ENCODE measurements around the gene CCDC40. TPM values are rescaled to one million over a fixed set of nuclear protein-coding genes. Genes with fewer than 3 reads are reported as not detected.

Gene CCDC40
- total RNA-seq, 2 donors from 2014 or later, result 0.53 to 1.3 TPM

DNA sequence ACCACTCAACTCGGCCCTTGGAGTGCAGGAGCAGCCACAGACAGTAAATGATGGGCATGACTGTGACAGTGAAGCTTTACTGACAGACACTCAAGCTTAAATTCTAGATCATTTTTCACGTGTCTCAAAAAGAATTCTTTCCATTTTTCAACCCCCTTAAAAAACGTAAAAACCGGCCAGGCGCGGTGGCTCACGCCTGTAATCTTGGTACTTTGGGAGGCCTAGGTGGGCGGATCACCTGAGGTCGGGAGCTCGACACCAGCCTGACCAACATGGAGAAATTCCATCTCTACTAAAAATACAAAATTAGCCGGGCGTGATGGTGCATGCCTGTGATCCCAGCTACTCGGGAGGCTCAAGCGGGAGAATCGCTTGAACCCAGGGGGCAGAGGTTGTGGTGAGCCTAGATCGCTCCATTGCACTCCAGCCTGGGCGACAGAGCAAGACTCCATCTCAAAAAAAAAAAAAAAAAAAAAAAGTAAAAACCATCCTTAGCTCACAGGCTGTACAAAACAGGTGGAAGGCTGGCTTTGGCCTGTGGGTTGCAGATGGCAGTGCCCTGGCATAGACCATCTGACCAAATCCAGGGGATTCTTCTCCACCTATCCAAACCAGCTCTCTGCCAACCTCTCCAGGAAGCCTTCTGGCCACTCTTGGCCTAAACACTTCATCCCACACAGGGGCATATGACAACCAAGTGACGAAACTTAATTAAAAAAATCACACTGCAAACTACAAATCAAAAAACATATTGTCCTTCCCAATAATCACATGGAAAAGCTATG lies 19.0 kb upstream of the CCDC40 start:
- Mint-ChIP-seq H3K27ac (no peak overlapping the region), H3K9me3 (peaks cover 0 to 1% of the 10 kb centered on the region in 2 donors), H3K4me3 (no peak overlapping the region), H3K36me3 (ENCODE audit: insufficient read depth in 2 of 2) (no peaks in the 10 kb centered on the region), H3K4me1 (ENCODE audit: low read depth) (no peaks in the 10 kb centered on the region), H3K27me3 (ENCODE audit: low read depth) (no peaks in the 10 kb centered on the region)
- ATAC-seq (replicated peaks in 1 of 2) (no peak), DNase-seq (no peak)

DNA sequence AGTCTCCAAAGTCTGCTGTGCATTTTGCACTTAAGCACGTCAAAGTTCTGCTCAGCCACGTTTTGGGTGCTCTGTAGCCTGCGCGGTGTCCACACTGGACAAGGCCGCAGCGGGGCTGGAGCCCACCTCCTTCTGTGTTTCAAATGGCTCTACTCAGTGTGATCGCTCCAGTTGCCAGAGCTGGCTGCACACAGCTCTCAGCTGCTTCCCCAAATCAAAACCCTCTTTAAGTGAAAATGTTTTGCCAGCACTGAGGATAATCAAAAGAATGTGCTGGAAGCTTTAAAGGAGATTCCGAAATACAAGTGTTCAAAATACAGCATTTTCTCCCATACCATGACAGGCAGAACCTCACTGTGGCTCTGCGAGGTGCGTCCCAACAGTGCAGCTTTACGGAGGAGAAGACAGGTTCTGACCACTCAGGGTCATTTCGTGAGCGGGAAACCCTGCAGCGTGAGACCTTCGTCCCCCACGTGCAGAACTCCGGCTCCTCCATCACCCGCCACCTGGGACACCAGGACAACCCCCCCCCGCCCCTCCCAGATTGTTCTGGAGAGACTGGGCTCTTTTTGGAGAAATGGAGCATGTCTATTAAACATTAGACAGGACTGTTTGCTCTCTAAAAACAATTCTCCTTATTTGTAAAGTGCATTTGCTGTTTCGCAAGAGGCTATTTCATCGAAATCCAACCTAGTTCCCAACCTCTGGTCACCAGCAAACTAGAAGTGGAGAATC lies 17.4 kb upstream of the CCDC40 start:
- DNase-seq, result no peak
- peaks cover 0 to 1% of the 10 kb centered on the region in 2 donors for H3K9me3 Mint-ChIP-seq
- ATAC-seq (replicated peaks in 1 of 2), result no peak
- H3K27ac Mint-ChIP-seq, result no peak overlapping the region
- no peak overlapping the region for H3K4me3 Mint-ChIP-seq
- no peaks in the 10 kb centered on the region for H3K4me1 Mint-ChIP-seq (ENCODE audit: low read depth)
- no peaks in the 10 kb centered on the region for H3K36me3 Mint-ChIP-seq (ENCODE audit: insufficient read depth in 2 of 2)
- H3K27me3 Mint-ChIP-seq (ENCODE audit: low read depth), result no peaks in the 10 kb centered on the region

DNA sequence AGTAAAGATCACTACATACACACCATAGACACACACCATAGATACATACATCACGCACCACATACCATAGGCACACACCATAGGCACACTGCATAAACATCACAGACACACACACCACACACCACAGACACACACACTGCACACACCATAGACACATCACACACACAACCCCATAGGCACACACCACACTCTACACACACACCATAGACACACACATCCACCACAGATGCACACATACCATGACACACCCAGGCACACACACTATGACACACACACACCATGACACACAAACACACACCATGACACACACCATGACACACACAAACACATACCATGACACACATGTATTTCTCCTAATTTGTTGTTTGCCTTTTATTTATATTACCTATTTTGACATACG lies 14.8 kb upstream of the CCDC40 start:
- Mint-ChIP-seq H3K27me3 (ENCODE audit: low read depth) (no peaks in the 10 kb centered on the region), H3K27ac (no peak overlapping the region), H3K36me3 (ENCODE audit: insufficient read depth in 2 of 2) (no peaks in the 10 kb centered on the region), H3K4me1 (ENCODE audit: low read depth) (no peaks in the 10 kb centered on the region), H3K4me3 (no peak overlapping the region), H3K9me3 (no peaks in the 10 kb centered on the region)
- DNase-seq (no peak), ATAC-seq (replicated peaks in 1 of 2) (no peak)

DNA sequence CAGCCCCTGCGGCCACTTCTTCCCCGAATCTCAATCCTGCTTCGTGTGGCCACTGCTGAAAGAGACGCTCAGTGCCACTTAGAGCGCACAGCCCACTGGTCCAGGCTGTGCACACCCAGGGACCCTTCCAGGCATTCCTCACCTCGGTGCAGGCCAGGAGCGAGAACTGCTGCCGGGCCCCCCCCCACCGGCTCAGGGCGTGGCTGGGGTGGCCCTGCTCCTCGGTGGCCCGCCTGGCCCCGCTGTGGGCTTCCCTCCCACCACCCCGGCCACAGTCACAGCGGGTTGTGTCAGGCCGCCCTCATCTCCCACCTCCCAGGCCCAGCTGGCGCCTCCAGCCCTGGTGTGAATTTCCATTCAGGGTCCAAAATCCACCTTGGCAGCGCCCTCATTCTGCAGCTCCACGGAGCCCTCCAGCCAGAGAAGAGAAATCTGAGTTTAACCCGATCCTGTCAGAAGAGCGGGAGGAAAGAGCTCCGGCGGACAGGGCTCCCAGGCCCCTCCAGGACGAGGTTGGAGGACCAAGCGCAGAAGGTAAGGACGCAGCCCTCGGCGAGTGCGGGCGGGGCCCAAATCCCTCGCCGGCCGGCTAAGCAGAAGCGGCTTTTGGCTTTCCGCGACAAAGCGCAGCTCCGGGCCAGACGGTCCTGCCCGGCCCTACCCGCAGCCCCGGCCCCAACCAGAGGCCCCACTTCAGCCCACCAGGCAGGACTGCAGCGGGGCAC lies 12.8 kb upstream of the CCDC40 start:
- no peaks in the 10 kb centered on the region for H3K9me3 Mint-ChIP-seq
- DNase-seq (no peak), ATAC-seq (replicated peaks in 1 of 2) (no peak)
- no peaks in the 10 kb centered on the region for H3K36me3 Mint-ChIP-seq (ENCODE audit: insufficient read depth in 2 of 2)
- H3K27ac Mint-ChIP-seq, result no peak overlapping the region
- no peaks in the 10 kb centered on the region for H3K4me1 Mint-ChIP-seq (ENCODE audit: low read depth)
- no peaks in the 10 kb centered on the region for H3K27me3 Mint-ChIP-seq (ENCODE audit: low read depth)
- no peak overlapping the region for H3K4me3 Mint-ChIP-seq

DNA sequence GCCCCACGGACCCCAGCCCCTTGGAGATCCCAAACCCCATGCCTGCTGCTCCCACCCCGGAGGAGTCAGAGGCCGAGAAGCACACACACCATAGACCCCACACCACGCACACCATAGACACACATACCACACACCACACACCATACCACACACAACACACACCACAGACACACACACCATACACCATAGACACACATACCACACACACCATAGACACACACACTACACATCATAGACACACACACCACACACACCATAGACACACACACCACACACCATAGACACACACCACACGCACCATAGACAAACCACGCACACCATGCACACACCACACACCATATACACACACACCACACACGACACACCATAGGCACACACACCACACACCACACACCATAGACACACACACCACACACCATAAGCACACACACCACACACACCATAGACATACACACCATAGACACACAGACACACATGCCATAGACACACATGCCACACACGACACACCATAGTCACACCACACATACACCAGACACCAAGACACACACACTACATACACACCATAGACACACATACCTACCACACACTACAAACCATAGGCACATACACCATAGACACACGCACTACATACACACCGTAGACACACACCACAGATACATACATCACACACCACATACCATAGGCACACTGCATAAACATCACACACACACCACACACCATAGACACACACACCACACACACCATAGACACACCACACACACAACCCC lies 12.1 kb upstream of the CCDC40 start:
- Mint-ChIP-seq H3K4me1 (ENCODE audit: low read depth) (no peaks in the 10 kb centered on the region), H3K4me3 (no peak overlapping the region), H3K27me3 (ENCODE audit: low read depth) (no peaks in the 10 kb centered on the region), H3K9me3 (no peaks in the 10 kb centered on the region), H3K27ac (no peak overlapping the region), H3K36me3 (ENCODE audit: insufficient read depth in 2 of 2) (no peaks in the 10 kb centered on the region)
- ATAC-seq (replicated peaks in 1 of 2) (no peak), DNase-seq (no peak)

DNA sequence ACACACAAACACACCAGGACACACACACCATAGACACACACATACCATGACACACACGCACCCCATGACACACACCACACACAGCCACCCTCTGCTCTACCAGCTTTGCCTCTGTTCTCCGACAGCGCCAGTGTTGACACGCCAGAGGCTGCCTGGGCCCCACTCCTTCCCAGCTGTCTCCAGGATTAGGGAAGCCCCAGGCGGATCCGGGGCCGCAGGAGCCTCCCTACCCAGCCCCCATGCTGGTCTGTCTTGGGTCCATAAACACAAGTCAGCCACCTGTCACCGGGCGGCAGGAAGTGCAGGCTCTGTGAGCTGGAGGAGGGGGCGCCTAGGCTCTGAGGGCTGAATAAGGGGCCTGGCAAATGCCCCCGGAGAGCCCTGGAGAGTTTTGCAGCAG lies 11.3 kb upstream of the CCDC40 start:
- no peaks in the 10 kb centered on the region for H3K36me3 Mint-ChIP-seq (ENCODE audit: insufficient read depth in 2 of 2)
- H3K27ac Mint-ChIP-seq, result no peak overlapping the region
- H3K4me3 Mint-ChIP-seq, result no peak overlapping the region

DNA sequence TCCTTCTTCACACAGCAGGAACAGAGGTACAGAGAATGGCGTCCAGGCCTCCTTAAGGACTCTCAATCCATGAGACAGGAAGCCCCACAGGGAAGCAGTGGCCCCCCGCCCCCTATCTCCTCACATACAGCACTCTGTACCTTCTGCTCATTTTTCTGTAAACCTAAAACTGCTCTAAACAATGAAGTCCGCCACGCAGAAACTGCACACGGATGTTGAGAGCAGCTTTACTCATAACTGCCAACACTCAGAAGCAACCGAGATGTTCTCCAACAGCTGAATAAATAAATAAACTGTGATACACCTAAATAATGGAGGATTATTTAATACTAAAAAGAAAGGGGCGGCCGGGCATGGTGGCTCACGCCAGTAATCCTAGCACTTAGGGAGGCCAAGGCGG lies 10.6 kb upstream of the CCDC40 start:
- no peak for ATAC-seq (replicated peaks in 1 of 2)
- H3K27ac Mint-ChIP-seq, result no peak overlapping the region
- DNase-seq, result no peak
- H3K36me3 Mint-ChIP-seq (ENCODE audit: insufficient read depth in 2 of 2), result no peaks in the 10 kb centered on the region
- H3K9me3 Mint-ChIP-seq, result no peaks in the 10 kb centered on the region
- H3K27me3 Mint-ChIP-seq (ENCODE audit: low read depth), result no peaks in the 10 kb centered on the region
- H3K4me3 Mint-ChIP-seq, result no peak overlapping the region
- H3K4me1 Mint-ChIP-seq (ENCODE audit: low read depth), result no peaks in the 10 kb centered on the region

More for the DNA sequence above, 11.3 kb upstream of the CCDC40 start:
- Mint-ChIP-seq H3K4me1 (ENCODE audit: low read depth) (no peaks in the 10 kb centered on the region), H3K9me3 (no peaks in the 10 kb centered on the region), H3K27me3 (ENCODE audit: low read depth) (no peaks in the 10 kb centered on the region)
- DNase-seq (no peak), ATAC-seq (replicated peaks in 1 of 2) (no peak)

DNA sequence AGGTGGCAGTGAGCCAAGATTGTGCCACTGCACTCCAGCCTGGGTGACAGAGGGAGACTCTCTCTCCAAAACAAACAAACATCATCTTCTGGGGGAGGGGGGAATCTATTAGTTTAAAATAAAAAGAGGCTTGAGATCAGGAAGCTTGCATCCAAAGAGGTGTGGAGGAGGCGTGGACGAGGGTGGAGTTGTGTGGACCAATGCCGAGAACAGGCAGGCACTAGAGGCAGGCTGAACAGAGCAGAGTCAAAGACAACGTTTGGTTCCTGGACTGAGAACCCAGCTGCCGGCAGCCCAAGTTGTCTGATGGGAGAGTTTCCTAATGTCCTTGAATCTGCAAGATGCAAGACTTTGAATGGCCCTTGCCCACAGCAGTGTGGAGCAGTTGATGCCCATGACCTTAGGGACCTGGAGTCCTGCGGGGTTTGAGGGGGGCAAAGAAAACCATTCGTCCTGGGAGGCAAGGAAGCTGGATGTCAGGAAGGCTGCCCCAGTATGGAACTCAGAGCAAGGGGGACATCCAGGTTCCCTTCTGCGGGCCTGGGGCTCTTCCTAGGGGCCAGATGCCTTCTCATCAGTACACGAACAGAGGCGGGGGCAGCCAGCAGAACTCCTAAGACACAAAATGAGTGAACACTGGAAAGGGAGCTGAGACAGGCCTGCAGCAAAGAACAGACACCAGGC lies 9.9 kb upstream of the CCDC40 start:
- DNase-seq (no peak), ATAC-seq (replicated peaks in 1 of 2) (no peak)
- H3K27ac Mint-ChIP-seq, result no peak overlapping the region
- H3K9me3 Mint-ChIP-seq, result no peaks in the 10 kb centered on the region
- no peaks in the 10 kb centered on the region for H3K36me3 Mint-ChIP-seq (ENCODE audit: insufficient read depth in 2 of 2)
- no peaks in the 10 kb centered on the region for H3K27me3 Mint-ChIP-seq (ENCODE audit: low read depth)
- H3K4me1 Mint-ChIP-seq (ENCODE audit: low read depth), result no peaks in the 10 kb centered on the region
- H3K4me3 Mint-ChIP-seq, result no peak overlapping the region

DNA sequence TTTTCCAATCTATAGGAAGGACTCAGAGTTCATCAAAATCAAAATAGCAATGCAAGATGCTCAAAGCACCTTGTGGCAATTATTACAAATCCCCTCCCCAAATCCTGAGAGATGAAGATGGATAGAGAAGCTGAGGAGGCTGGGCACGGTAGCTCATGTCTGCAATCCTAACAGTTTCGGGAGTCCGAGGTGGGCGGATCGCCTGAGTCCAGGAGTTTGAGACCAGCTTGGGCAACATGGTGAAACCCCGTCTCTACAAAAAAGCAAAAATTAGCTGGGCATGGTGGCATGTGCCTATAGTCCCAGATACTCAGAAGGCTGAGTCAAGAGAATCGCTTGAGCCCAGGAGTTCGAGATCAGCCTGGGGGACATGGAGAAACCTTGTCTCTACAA lies 9.4 kb upstream of the CCDC40 start:
- DNase-seq, result no peak
- Mint-ChIP-seq H3K9me3 (no peaks in the 10 kb centered on the region), H3K27ac (no peak overlapping the region), H3K36me3 (ENCODE audit: insufficient read depth in 2 of 2) (no peaks in the 10 kb centered on the region), H3K4me3 (no peak overlapping the region), H3K4me1 (ENCODE audit: low read depth) (no peaks in the 10 kb centered on the region), H3K27me3 (ENCODE audit: low read depth) (no peaks in the 10 kb centered on the region)
- no peak for ATAC-seq (replicated peaks in 1 of 2)

DNA sequence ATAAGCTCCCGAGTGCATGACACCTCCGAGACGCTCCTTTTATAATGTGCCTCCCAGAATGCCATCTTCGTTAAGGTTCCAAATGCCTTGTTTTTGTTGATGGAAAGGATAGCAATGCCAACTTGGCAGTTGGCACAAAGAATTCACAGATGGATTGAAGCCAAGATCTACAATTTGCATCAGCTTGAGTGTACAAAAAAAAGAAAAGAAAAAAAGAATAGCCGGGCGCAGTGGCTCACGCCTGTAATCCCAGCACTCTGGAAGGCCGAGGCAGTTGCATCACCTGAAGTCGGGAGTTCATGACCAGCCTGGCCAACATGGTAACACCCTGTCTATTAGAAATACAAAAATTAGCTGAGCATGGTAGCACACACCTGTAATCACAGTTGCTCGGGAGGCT lies 8.4 kb upstream of the CCDC40 start:
- no peaks in the 10 kb centered on the region for H3K27me3 Mint-ChIP-seq (ENCODE audit: low read depth)
- no peaks in the 10 kb centered on the region for H3K9me3 Mint-ChIP-seq
- H3K36me3 Mint-ChIP-seq (ENCODE audit: insufficient read depth in 2 of 2), result no peaks in the 10 kb centered on the region
- H3K27ac Mint-ChIP-seq, result no peak overlapping the region
- H3K4me1 Mint-ChIP-seq (ENCODE audit: low read depth), result no peaks in the 10 kb centered on the region
- no peak overlapping the region for H3K4me3 Mint-ChIP-seq
- ATAC-seq (replicated peaks in 1 of 2) (no peak), DNase-seq (no peak)

DNA sequence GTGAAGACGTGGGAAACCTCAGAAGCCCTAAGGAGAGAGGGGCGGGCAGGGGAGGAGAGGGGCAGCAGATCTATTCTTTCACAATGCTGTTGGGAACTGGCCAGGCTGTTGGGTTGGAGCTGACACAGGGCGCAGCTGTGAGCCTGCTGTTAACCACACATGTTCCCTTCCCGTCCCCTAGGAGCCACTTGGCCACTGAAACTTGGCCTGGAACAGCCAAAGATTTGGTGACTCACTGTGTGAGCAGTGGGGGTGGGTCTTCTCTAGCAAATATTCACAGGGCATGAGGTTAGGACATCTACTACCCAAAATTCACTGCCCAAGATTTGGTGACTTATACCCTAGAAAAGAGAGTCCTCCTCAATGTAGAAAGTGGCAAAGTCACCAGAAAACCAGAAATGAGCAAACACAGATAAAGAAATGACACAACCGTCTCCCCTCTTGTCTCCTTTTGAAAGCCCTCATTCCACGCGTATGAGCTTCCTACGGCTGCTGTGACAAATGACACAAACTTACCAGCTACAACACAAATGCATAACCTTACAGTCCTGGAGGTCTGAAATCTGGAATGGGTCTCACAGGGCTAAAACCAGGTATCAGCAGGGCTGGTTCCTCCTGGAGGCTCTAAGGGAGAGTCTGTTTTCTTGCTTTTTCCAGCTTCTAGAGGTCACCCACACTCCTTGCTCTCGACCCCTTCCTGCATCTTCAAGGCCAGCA lies 7.0 kb upstream of the CCDC40 start:
- ATAC-seq (replicated peaks in 1 of 2) (peak; percentile 60 to 76), DNase-seq (no peak)
- no peaks in the 10 kb centered on the region for H3K4me1 Mint-ChIP-seq (ENCODE audit: low read depth)
- no peak overlapping the region for H3K27ac Mint-ChIP-seq
- no peaks in the 10 kb centered on the region for H3K36me3 Mint-ChIP-seq (ENCODE audit: insufficient read depth in 2 of 2)
- H3K27me3 Mint-ChIP-seq (ENCODE audit: low read depth), result peaks cover 11% of the 10 kb centered on the region
- no peak overlapping the region for H3K4me3 Mint-ChIP-seq
- H3K9me3 Mint-ChIP-seq, result no peaks in the 10 kb centered on the region

All from activated T-cell treated with anti-CD3 and anti-CD28 coated beads, Interleukin-2, amount 50 U/mL, for 72 hours (primary cell).